Right kidney (tissue), 1 donor: ENCODE data around the gene PLCL1.

Source experiments
- DNase-seq: peaks from one replicate; pipeline ENCODE4 v3.0.0-alpha.2; 2016

PLCL1 gene

GRCh38 chr2:197852108-197852507 lies 47.7 kb downstream of the PLCL1 start:
- DNase-seq = no peak

- no peak for DNase-seq
These were observed 49.2 kb downstream of the PLCL1 start for GRCh38 chr2:197853549-197853948.

- no peak for DNase-seq
These were observed 53.2 kb downstream of the PLCL1 start for GRCh38 chr2:197857476-197858107.

DNA sequence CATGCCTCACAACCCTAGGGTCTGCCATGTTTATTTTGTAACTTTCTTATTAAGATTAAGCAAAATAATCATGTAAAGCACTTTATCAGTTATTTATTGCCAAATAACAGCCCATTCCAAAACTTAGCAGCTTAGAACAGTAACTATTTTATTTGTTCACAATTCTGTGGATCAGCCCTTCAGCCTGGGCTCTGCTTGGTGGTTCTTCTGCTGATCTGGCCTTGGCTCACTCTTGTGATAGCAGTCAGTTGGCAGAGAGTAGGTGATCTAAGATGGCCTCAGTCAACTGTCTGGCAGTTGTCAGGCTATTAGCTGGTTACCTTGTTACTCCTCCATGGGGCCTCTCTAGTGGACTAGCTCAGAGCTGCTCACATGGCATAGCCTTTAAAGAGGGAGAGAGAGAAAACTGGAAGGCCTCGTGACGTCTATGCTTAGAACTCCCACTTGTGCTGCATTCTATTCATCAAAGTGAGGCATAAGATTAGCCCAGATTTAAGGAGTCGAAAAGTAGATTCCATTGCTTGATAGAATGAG lies 54.3 kb downstream of the PLCL1 start:
- no peak for DNase-seq

- DNase-seq = no peak
These were observed 58.0 kb downstream of the PLCL1 start for GRCh38 chr2:197862246-197862955.

GRCh38 chr2:197863744-197864143 lies 59.4 kb downstream of the PLCL1 start:
- no peak for DNase-seq

- DNase-seq = no peak
These were observed 62.1 kb downstream of the PLCL1 start for GRCh38 chr2:197866455-197866854.

- DNase-seq = no peak
These were observed 62.6 kb downstream of the PLCL1 start for GRCh38 chr2:197867033-197867432.

- DNase-seq = no peak
These were observed 63.2 kb downstream of the PLCL1 start for GRCh38 chr2:197867624-197868023.

GRCh38 chr2:197868206-197868605 lies 63.8 kb downstream of the PLCL1 start:
- no peak for DNase-seq

DNA sequence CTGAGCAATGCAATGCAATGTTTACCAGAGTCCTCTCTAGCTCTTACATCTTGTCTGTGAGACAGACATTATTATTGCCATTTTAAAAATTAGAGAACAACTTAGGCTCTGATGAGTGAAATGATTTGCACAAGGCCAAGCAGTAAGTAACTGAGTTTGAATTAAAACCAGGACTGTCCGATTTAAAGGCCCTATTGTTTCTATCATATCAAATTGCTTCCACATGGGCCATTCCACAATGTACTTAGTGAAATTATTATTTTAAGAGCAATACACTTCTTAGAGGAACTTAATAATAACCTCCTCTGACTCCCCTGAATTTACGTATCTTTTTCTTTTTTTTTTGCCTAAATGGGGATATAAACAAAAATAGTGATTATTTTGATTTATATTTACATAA lies 64.6 kb downstream of the PLCL1 start:
- DNase-seq = no peak

GRCh38 chr2:197869501-197870111 lies 65.2 kb downstream of the PLCL1 start:
- no peak for DNase-seq

- DNase-seq = no peak
These were observed 65.7 kb downstream of the PLCL1 start for GRCh38 chr2:197870137-197870536.

DNA sequence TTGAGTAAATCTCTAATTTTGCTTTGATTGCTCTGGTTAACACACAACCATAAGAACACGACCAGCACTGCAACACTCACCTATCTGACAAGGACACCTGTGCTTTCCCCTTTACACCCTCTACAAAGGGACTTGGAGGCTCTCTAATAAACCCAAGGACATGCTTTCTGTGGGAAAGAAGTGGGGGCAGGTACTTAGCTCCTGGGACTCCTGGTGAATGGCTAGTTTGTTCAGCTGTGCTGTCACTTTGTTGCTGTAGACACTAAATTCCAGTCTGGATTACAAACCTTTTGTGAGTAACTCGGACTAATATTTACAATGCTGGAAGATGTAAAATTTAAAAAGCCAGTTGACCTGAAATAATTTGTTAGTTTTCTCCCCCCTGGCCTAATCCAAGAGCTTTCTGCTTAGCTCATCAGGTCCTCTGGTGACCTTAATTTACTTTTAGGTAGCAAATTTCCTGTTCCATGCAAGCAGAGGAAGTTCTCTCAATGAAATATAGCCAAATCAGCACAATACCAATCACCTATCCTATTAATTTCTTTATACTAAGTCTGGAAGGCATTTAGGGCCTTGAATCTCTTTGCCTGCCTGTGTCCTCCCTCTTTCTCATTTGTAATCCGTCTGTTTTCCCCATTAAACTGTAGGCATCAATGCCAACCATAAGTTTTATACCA lies 67.5 kb downstream of the PLCL1 start:
- DNase-seq = no peak

- no peak for DNase-seq
These were observed 68.9 kb downstream of the PLCL1 start for GRCh38 chr2:197873293-197873701.

DNA sequence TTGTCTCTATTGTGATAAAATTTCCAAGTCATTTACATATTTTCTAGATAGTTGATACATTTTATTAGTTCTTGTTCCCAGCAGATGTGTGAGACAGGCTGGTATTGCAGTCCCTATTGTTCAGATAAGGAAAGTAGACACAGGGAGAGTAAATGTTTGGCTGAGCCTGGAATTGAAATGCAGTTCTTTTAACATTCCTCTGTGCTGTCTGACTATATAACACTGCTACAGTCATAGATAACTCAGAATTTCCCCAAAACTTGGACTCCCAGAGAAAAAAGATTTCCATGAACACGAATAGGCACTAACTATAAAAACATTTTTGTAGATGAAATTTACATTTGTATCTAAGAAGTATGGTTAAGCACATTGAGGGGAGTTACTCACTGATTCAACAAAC lies 71.4 kb downstream of the PLCL1 start:
- no peak for DNase-seq

DNA sequence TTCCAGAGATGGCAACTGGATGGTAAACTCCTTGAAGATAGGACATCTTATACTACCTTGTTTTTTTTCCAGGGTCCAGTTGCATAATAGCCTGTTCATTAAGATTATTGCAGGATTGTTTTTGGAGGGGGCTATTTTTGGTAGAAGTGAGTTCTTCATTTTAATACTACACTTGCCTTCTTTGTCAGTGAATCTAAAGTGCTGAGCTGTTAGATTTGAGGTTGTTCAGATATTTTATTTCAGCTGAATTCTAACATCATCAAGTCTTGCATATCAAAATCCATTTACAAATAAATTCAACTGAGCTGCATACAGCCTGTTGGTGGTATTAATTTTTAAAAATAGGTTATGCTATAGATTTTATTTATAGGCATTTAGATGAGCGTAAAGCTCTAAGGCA lies 72.1 kb downstream of the PLCL1 start:
- DNase-seq = no peak

DNA sequence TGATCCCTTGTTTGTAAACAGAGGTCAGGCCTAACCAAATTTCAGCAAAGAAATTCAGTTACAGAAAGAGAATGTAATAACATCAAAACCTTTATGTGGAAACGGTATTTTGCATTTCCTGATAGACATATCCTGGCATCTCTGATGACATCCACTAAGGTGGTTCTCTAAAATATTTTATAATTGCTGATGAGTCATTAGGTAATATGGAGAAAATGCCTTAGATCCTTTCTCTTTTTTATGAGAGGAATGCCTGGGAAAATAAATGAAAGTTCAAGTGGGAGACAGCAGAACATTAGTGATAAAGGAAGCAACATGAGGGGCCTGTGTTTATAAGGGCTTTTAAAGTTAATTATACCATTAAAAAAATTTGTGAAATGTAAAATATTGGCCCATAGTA lies 72.6 kb downstream of the PLCL1 start:
- no peak for DNase-seq

- DNase-seq = no peak
These were observed 74.4 kb downstream of the PLCL1 start for GRCh38 chr2:197878792-197879191.

GRCh38 chr2:197879812-197880408 lies 75.5 kb downstream of the PLCL1 start:
- DNase-seq = no peak

GRCh38 chr2:197883354-197884032 lies 79.1 kb downstream of the PLCL1 start:
- DNase-seq = no peak

DNA sequence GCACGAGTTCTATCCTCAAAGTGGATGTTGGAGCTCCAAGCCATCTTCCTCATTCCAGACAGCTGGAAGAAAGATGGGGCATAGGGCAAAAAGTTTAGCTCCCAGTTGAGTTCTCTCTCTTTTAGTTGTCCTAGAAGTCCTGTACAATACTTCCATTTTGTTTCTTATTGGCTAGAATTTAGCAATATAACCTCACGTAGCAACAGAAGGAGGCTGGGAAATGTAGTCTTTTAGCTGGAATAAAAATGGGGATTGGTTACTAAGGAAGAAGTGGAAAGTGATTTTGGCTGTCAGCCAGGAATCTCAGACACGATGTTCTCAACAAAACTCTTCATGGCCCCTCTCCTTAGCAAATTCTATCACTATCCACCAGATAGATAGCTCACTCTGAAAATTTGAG lies 79.9 kb downstream of the PLCL1 start:
- DNase-seq = no peak
